ENCODE results near the gene ZBTB16. TPM values are rescaled to one million over a fixed set of nuclear protein-coding genes. Genes with fewer than 3 reads are reported as not detected.

ZBTB16 gene
- total RNA-seq, 2 donors from 2014 or later = 2.7 to 13.1 TPM

DNA sequence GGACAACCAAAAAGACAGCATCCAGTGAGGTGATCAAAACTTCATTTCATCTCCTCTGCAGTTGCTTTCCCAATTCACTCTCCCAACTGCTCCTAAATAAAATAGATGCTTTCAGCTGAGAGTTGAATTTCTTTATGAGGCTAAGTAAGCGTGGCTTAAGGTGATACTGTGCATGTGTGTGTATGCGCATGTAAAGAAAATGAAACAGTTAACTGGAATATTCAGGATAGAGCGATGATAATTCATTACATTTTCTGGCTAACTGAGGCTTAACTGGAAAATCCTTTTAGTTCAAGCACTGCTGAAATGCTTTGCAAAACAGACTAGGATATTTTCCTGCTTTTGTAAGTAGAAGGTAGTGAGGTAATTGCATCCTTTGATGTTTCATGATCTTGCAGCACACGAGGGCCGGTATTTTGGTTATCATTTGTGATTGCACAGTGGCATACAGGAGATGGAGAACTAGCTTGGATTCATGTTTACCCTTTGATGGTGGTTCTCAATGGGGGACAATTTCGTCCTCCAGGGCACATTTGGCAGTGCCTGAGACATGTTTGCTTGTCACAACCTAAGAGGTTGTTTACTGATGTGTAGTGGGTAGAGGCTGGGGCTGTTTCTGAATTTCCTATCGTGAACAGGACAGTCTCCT lies 71.2 kb downstream of the ZBTB16 start:
- peaks cover 43 to 84% of the 10 kb centered on the region in 2 donors for H3K4me1 Mint-ChIP-seq (ENCODE audit: low read depth in 2 of 2)
- no peaks in the 10 kb centered on the region for H3K9me3 Mint-ChIP-seq
- no peak for DNase-seq (ENCODE audit: low spot score)
- H3K27me3 Mint-ChIP-seq = no peaks in the 10 kb centered on the region
- peak overlapping the region; percentile 78 for H3K4me3 Mint-ChIP-seq
- no peak for ATAC-seq
- no peaks in the 10 kb centered on the region for H3K36me3 Mint-ChIP-seq
- peak overlapping the region; percentile 65 to 75 for H3K27ac Mint-ChIP-seq

DNA sequence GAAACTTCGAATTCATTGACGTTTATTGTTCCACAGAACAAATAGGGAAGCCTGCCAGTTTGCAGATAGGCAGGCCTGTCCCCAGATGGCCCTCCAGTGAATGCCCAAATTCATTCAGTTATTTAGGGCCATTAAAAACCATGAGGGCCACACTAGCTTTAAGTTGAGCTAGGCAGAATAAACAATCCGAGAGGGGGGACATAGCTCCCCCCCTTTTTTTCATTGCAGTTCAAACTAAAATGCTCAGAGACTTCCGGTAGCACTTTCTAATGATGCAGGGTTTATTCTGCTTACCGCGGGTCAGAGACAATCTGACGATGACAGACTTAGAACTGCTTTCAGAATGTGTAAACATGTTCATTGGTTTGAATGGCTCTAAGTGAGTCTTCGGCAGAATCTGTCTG lies 72.0 kb downstream of the ZBTB16 start:
- no peaks in the 10 kb centered on the region for H3K9me3 Mint-ChIP-seq
- ATAC-seq (peak; percentile 86 to 90), DNase-seq (ENCODE audit: low spot score) (no peak)
- H3K4me3 Mint-ChIP-seq = peak overlapping the region; percentile 78
- H3K27ac Mint-ChIP-seq = peak overlapping the region; percentile 65 to 75
- H3K27me3 Mint-ChIP-seq = no peaks in the 10 kb centered on the region
- H3K36me3 Mint-ChIP-seq = no peaks in the 10 kb centered on the region
- peaks cover 49 to 85% of the 10 kb centered on the region in 2 donors for H3K4me1 Mint-ChIP-seq (ENCODE audit: low read depth in 2 of 2)

GRCh38 chr11:114132417-114132816 lies 72.9 kb downstream of the ZBTB16 start:
- H3K27ac Mint-ChIP-seq = peak overlapping the region in 1 of 2 donors; percentile 75

DNA sequence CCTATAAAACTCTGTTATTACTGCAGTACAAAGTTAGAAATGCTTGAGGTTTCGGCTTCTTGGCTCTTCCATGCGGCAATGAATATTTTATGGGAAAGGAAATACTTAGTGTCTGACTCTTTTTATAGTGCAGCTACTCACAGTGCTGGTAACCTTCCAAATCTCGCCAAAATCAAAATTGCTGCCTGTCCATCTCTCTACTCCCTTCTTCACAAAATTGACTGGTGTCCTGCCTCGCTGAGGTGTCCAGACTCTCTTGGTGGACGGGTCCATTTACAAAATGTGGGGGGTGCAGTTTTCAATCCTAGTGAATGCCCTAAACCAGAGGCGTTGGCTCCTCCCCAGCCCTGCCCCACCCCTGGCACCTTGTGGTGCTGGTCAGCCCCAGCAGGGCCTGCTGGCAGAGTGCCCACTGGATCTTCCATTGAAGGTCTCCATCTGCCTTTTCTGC lies 73.5 kb downstream of the ZBTB16 start:
- Mint-ChIP-seq H3K9me3 (no peaks in the 10 kb centered on the region), H3K27me3 (no peaks in the 10 kb centered on the region), H3K27ac (peak overlapping the region in 1 of 2 donors; percentile 75), H3K4me1 (ENCODE audit: low read depth in 2 of 2) (peaks cover 58 to 85% of the 10 kb centered on the region in 2 donors), H3K4me3 (no peak overlapping the region), H3K36me3 (no peaks in the 10 kb centered on the region)
- DNase-seq (ENCODE audit: low spot score) (no peak), ATAC-seq (no peak)

More at GRCh38 chr11:114132417-114132816, 72.9 kb downstream of the ZBTB16 start:
- Mint-ChIP-seq H3K9me3 (no peaks in the 10 kb centered on the region), H3K4me1 (ENCODE audit: low read depth in 2 of 2) (peaks cover 53 to 85% of the 10 kb centered on the region in 2 donors), H3K4me3 (no peak overlapping the region), H3K27me3 (no peaks in the 10 kb centered on the region), H3K36me3 (no peaks in the 10 kb centered on the region)
- ATAC-seq = no peak
- DNase-seq (ENCODE audit: low spot score) = no peak

DNA sequence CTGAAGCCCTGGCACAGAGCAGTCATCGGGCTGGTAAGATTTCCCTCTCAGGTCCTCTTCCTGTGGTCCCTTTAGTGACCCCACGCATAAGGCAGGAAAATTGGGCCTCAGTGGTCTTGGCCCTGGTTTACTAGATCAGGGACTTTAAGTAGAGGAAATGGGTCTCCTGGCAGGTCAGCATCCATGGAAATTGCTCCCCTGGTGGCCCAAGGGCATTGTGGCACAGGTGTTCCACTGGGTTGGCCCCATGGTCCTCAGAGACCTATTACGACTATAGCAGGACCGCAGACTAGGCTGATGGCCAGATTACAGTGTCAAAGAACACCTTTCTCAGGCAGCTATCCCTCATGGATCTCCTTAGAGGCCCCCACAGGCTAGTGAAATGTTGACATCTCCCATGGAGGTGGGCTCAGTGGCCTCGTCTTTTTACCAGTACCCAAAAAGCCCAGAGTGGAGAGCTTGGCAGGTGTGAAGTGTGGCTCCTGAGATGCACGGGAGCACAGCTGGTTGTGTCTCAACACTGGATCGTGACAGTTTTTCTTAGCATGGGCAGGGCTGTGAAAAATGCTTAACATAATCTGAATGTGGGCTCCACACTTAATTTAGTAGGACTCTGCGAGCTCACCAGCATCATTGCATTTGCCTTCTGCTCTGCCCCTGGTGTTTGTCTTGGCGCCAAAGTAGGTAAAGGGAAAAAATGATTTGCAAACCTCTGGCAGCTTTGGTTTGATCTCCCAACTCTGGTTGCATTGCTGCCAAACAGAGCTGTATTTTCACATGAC lies 74.2 kb downstream of the ZBTB16 start:
- peaks cover 60 to 85% of the 10 kb centered on the region in 2 donors for H3K4me1 Mint-ChIP-seq (ENCODE audit: low read depth in 2 of 2)
- DNase-seq (ENCODE audit: low spot score) = no peak

GRCh38 chr11:114134870-114135269 lies 75.4 kb downstream of the ZBTB16 start:
- Mint-ChIP-seq H3K27me3 (no peaks in the 10 kb centered on the region), H3K4me3 (no peak overlapping the region), H3K9me3 (no peaks in the 10 kb centered on the region), H3K27ac (peak overlapping the region in 1 of 2 donors; percentile 75), H3K4me1 (ENCODE audit: low read depth in 2 of 2) (peaks cover 61 to 85% of the 10 kb centered on the region in 2 donors), H3K36me3 (no peaks in the 10 kb centered on the region)
- DNase-seq (ENCODE audit: low spot score) (no peak), ATAC-seq (no peak)

More for the DNA sequence above, 74.2 kb downstream of the ZBTB16 start:
- H3K27me3 Mint-ChIP-seq = no peaks in the 10 kb centered on the region
- ATAC-seq = no peak
- H3K36me3 Mint-ChIP-seq = no peaks in the 10 kb centered on the region
- H3K9me3 Mint-ChIP-seq = no peaks in the 10 kb centered on the region
- peak overlapping the region in 1 of 2 donors; percentile 75 for H3K27ac Mint-ChIP-seq
- H3K4me3 Mint-ChIP-seq = no peak overlapping the region

DNA sequence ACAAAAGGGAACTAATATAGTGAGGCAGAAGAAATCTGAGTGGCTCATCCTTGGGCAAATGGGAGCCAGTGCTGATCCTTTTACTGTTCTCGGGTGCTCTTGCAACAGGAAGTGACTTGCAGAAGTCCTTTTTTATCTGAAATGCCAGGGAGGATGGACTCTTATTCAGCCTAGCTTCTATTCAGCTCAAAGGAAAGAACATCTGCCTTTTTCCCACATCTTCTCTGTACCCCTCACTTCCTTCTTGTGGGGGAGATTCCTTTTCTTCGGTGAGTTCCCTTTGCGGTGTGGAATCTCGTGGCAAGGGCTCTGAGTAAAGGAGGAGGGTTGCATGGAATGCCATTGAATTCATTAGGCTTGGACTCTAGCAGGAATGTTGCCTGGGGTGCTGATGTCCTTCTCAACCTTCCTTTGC lies 76.2 kb downstream of the ZBTB16 start:
- no peak overlapping the region for H3K4me3 Mint-ChIP-seq
- no peaks in the 10 kb centered on the region for H3K9me3 Mint-ChIP-seq
- peaks cover 58 to 83% of the 10 kb centered on the region in 2 donors for H3K4me1 Mint-ChIP-seq (ENCODE audit: low read depth in 2 of 2)
- H3K36me3 Mint-ChIP-seq = no peaks in the 10 kb centered on the region
- H3K27ac Mint-ChIP-seq = peak overlapping the region in 1 of 2 donors; percentile 75
- no peak for ATAC-seq
- no peak for DNase-seq (ENCODE audit: low spot score)
- no peaks in the 10 kb centered on the region for H3K27me3 Mint-ChIP-seq

GRCh38 chr11:114136686-114137640 lies 77.5 kb downstream of the ZBTB16 start:
- DNase-seq (ENCODE audit: low spot score) (no peak), ATAC-seq (peak; percentile 40 to 61)
- Mint-ChIP-seq H3K4me3 (peak overlapping the region; percentile 77), H3K36me3 (no peaks in the 10 kb centered on the region), H3K4me1 (ENCODE audit: low read depth in 2 of 2) (peaks cover 58 to 87% of the 10 kb centered on the region in 2 donors), H3K27ac (peak overlapping the region; percentile 58 to 75), H3K9me3 (no peaks in the 10 kb centered on the region), H3K27me3 (no peaks in the 10 kb centered on the region)

DNA sequence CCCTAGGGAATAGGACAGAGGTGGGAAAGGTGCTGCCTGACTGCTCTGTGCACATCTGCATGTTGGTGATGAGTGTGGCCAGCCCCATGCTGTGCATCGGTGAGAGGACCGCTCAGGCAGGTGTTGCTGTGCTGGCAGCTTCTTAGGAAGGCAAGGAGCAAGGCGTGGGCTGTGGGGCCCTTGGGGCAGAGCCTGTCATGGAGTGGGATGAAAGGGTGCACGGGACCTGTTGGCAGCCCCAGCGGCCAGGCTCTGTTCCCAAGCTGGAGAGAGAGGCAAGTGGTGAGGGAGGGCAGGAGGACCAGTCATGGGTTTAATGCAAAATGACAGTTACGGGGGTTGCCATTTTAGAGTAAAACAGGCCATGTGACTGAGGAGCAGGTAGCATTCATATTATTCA lies 78.3 kb downstream of the ZBTB16 start:
- DNase-seq (ENCODE audit: low spot score) (no peak), ATAC-seq (no peak)
- Mint-ChIP-seq H3K4me1 (ENCODE audit: low read depth in 2 of 2) (peaks cover 61 to 87% of the 10 kb centered on the region in 2 donors), H3K9me3 (no peaks in the 10 kb centered on the region), H3K27ac (peak overlapping the region in 1 of 2 donors; percentile 75), H3K4me3 (peak overlapping the region; percentile 77), H3K36me3 (no peaks in the 10 kb centered on the region), H3K27me3 (no peaks in the 10 kb centered on the region)

DNA sequence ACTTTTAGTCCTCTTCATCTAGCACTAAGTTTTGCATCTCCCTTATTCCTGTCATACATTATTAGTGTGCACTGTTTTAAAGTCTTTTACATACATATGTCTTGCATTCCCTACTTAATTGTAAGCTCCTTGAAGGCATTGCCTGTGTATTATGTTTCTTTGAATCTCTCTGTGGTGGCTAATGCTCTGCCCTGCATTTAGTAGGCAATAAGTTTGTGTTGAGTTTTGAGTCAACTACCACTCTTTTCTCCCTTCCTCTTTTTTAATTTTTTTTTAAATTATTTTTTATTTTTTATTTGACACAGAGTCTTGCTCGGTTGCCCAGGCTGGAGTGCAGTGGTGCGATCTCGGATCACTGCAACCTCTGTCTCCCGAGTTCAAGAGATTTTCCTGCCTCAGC lies 78.9 kb downstream of the ZBTB16 start:
- H3K27ac Mint-ChIP-seq = peak overlapping the region in 1 of 2 donors; percentile 89
- peaks cover 62 to 90% of the 10 kb centered on the region in 2 donors for H3K4me1 Mint-ChIP-seq (ENCODE audit: low read depth in 2 of 2)
- H3K4me3 Mint-ChIP-seq = no peak overlapping the region
- no peaks in the 10 kb centered on the region for H3K9me3 Mint-ChIP-seq
- H3K27me3 Mint-ChIP-seq = no peaks in the 10 kb centered on the region
- no peaks in the 10 kb centered on the region for H3K36me3 Mint-ChIP-seq
- ATAC-seq (no peak), DNase-seq (ENCODE audit: low spot score) (no peak)

DNA sequence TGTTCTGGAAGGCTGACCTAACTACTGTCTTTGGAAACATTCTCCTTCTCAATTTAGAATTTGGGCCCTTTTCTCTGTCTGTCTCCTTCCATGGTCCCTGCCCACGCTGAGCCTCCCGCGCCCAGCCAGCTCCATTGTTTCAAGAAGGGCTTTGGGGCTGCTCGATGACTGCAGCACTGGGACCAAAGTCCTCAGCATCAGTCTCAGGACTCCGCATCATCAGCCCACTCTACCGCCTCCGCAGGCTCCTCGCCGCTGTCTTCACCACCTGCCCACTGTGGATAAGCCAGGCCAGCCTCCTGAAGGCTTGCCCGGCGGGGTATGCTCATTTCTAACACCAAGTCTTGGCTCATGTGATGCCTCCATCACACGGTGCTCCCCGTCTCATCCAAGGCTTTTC lies 81.3 kb downstream of the ZBTB16 start:
- Mint-ChIP-seq H3K4me1 (ENCODE audit: low read depth in 2 of 2) (peaks cover 66 to 82% of the 10 kb centered on the region in 2 donors), H3K9me3 (no peaks in the 10 kb centered on the region), H3K27me3 (no peaks in the 10 kb centered on the region), H3K27ac (peak overlapping the region in 1 of 2 donors; percentile 89), H3K4me3 (no peak overlapping the region), H3K36me3 (no peaks in the 10 kb centered on the region)
- ATAC-seq (no peak), DNase-seq (ENCODE audit: low spot score) (no peak)

DNA sequence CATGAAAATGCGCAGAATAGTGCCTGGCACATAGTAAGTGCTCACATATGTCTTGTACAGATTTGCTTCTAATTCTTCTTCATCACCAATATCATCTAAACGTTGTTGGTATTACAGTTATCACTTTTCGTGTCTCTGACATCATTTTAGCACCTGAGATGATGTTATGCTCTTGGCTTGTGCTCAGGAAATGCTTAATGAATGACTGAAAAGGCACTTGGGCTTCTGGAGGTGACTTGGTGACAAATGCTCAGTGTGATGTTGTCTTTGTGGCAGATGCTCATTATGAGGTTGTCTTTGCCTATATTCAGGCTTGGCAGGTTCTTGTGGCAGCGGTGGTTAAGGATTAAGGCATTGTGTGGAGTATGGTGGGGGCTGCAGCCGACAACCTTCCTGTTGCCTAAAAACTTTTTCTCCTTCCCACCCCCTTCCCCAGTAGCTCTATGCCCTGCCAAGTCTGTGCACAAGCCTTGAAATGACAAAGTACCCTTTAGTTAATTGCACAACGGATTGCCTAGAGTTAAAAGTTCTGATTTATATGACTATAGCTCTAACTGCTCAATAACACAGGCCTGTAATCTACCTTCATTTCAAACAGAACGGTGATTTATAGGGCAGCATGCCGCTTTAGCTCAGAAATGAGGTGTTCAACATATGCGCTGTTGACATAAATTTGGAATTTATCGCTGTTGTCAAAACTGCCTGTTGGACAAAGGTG lies 82.5 kb downstream of the ZBTB16 start:
- Mint-ChIP-seq H3K4me3 (no peak overlapping the region), H3K4me1 (ENCODE audit: low read depth in 2 of 2) (peaks cover 57 to 75% of the 10 kb centered on the region in 2 donors), H3K36me3 (no peaks in the 10 kb centered on the region), H3K9me3 (no peaks in the 10 kb centered on the region), H3K27ac (peak overlapping the region in 1 of 2 donors; percentile 89), H3K27me3 (no peaks in the 10 kb centered on the region)
- no peak for DNase-seq (ENCODE audit: low spot score)
- ATAC-seq = no peak

DNA sequence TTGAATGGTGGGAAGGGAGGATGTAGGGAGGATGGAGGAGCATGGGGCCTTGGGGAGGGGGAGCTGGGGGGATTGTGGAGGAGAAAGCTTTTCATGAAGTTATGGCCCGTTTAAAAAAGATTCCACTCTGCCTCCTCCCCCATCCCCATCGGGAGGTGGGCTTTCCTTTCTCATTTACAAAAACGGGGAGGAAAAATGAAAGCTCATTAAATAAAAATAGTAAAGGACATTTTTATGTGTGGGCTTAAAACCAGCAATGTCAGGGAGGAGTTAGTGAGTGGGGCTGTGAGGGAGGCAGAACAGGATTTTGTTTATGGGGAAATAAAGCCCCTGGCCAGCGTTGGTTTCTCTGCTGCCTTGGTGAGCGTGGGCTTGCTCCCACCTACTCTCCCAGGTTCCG lies 83.2 kb downstream of the ZBTB16 start:
- no peaks in the 10 kb centered on the region for H3K9me3 Mint-ChIP-seq
- H3K36me3 Mint-ChIP-seq = no peaks in the 10 kb centered on the region
- H3K4me3 Mint-ChIP-seq = no peak overlapping the region
- DNase-seq (ENCODE audit: low spot score) (no peak), ATAC-seq (no peak)
- peaks cover 51 to 72% of the 10 kb centered on the region in 2 donors for H3K4me1 Mint-ChIP-seq (ENCODE audit: low read depth in 2 of 2)
- H3K27me3 Mint-ChIP-seq = no peaks in the 10 kb centered on the region
- H3K27ac Mint-ChIP-seq = peak overlapping the region in 1 of 2 donors; percentile 89
